Stimulated activated naive CD8-positive, alpha-beta T cell treated with anti-CD3 and anti-CD28 coated beads, Interleukin-15, Interleukin-2, amounts not matched to agents 100 U/mL and 50 U/mL, for 24 hours (primary cell): ENCODE results near the gene POLR2J3.
"Not testable (repeated sequence)": the region's sequence is repeated elsewhere in the genome, so short reads cannot be mapped to it uniquely, and the experiment has no call there.

ENCODE experiments used
- ATAC-seq: fragments of 150-1000 bp; cut with Tn5 transposase; one replicate; pipeline ENCODE4 v1.10.0; 2021
- DNase-seq: peaks from one replicate; pipeline ENCODE4 v3.0.0; 2021

The POLR2J3 gene

DNA sequence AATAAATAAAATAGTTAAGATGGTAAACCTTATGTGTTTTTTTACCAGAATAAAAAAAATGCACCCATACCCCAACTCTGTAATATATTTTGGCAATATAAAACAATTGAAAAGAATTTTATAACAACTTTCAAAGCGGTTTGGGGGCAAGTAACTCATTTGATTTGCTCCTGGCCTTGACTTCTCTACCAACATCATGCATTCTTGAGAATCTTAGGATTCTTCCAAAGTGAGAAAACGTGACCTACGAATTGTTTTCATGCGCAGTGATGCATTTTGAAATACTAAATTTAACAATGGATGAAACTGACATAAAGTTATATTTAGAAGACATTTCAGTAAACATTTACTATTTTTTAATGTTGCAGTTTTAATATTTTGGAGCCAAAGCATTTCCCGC is 51.6 kb downstream of the POLR2J3 start:
- ATAC-seq, DNase-seq: not testable (repeated sequence)

DNA sequence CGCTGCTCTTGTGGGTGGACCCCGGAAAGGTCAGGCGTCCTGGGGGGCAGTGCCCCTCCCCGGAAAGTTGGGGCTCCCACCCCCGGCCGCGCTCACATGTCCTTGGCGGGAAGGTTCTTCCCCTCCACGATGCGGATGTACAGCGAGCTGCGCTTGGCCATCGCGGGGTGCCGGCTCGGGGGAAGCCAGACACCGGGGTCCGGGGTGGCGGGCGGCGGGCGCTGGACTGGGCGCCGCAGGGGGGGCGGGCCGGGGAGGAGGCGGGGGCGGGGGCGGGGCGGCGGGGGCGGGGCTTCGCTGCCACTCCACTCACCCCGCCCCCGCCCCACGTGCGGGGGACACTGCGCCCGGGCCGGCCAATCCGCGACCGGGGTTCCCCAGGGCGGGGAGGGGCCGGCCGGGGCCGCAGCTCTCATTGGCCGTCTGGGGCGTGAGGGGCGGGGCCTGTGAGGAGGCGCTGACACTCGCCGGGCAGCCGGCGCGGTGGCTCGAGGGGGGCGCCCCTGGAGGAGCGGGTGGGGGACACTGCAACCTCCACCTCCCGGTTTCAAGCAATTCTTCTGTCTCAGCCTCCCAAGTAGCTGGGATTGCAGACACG is 54.7 kb downstream of the POLR2J3 start, which contains the start of gene RASA4B:
Gene RASA4B (minus strand): TSS at position 228 of the 598 bp plus-strand sequence. CDS start 67 bp downstream, at position 161.
- peak; percentile 89 for ATAC-seq
- DNase-seq = not testable (repeated sequence)
